CD4-positive, alpha-beta T cell treated with Interleukin-21 for 1 hour (primary cell): ENCODE measurements around the gene KDELR3.

Experiments used
- DNase-seq: peaks from one replicate; pipeline ENCODE4 v3.0.0-alpha.2; 2020

KDELR3 gene

DNA sequence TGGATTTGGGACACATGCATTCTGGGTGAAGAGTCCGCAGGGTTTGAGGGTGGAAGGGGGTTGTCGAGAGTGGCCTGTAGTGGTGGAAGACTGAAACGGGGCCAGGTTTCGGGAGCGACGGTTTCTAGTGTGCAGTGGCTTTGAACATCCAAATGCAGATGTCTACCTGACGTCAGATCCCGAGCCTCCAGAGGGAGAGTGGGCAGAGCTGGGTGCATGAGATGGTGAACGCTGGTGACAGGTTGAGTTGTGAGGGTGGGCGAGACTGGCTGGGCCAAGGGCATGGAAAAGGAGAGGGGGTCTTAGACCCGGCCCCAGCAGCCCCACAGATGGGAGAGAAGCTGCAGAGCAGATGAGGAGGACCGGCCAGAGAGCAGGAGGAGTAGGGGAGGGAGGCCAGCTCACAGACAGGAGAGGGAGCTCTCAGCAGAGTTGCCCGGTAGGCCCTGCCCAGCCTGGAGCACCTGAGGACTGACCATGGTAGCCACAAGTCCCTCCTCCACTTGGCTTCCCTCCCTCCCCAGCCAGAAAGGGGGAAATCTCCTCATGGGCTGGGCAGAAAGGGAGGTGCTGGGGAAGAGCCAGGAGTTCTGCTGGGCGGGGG lies 27.0 kb upstream of the KDELR3 start:
- DNase-seq: no peak

DNA sequence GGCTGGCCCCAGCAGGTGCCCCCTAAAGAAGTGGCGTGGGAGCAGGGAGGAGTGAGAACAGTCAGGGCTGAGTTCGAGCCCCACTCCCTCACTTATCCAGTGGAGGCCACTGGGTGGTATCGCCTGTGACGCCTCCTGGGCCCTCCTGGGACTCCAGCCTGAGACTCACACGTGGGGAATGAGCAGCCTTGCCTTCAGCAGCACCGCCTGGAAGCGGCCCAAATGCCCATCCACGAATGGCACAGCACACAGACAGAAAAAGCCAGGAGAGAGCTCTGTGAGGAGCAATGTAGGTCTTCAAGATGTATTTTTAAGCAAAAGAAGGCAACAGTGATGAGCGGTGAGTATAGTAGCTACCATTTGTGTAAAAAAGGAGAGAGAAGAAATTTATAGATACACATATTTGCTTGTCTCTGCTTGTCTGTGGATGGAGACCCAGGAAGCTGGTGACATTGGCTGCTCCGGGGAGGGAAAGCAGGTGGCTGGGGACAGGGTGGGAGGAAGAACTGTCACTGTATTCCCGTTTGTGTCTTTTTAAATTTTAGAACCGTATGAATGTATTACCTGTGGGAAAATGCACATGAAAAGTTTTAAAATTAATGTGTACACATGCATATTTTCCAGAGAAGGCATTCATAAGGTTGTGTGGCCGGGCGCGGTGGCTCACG lies 26.1 kb upstream of the KDELR3 start:
- DNase-seq: no peak

DNA sequence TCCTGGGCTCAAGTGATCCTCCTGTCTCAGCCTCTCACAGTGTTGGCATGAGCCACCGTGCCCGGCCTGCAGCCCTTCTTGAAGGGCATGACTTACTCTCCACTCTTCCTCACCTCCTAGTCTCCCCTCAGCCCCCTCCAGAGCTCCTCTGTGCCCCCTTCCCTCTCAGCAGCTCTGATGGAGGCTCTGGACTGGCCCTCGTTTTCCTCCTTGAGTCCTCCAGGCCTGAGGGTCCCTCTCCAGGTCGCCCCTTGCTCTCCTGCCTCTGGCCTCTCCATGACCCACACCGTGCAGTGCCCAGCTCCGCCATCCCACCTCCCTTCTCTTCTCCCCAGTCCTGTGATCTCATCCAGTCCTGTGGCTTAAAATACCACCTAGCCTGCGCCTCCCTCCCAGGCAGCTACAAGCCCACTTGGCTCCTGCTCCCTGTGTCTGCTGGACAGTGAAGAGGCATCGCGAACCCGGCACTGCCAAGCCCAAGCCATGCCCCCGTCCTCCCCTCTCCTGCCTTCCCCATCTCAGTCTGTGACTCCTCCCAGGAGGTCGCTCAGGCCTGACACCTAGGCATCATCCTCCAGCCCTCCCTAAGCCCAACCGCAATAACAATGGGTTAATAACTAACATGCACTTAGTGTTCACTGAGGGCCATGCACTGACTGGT lies 24.8 kb upstream of the KDELR3 start:
- no peak for DNase-seq

DNA sequence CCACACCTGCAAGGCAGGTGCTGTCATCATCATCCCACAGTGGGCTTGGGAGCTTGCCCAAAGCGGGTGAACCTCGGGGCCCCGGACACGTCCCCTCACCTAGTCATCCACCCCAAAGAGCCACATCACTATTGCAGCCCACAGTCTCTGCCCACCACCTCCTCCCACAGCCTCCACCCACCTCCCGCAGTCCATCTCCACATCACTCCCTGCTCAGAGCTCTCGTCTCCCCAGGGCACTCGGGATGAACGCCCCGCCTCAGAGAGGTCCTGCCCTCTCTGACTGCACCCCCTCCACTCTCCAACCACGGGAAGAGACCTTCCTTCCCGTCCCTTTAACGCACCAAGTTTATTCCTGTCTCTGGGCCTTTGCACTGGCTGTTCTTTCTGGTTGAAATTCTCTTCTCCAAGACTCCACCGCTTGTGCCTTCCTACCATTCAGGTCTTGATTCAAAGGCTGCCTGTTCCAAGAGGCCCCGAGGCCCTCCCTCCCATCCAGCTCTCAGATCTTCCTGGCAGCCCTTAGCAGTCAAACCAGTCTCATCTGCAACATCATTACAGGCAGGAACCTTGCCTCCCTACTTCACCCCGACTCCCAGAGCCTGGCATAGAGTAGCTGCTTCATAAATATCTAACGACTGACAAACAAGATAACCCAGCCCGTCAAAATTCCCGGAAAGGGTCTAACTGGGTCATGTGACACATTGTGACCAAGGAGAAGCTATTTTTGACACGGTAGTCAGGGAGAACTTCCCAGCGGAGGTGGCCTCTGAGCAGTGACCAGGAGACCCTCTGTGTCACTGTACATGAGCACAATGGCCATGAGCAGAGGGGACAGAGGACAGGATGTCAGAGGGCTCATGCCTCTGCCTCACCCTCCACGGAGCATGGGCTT lies 24.0 kb upstream of the KDELR3 start:
- DNase-seq: no peak

DNA sequence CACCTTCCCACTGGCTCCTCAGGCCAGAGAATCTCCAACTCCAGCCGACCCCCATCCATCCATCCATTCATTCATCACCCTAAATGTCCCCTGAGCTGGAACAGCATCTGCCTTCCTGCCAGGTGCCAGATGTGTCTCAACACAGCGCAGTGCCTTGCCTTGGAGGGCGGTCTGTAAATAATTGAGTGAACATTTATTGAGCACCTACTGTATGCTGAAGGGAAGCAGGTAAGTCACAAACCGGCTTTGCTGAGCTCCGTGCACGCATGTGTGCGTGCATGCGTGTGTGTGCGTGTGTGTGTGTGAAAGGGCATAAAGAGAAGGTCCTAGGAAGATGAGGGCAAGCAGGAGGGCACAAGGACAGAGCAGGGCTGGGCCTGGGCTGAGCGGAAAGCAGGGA lies 23.1 kb upstream of the KDELR3 start:
- DNase-seq: no peak

DNA sequence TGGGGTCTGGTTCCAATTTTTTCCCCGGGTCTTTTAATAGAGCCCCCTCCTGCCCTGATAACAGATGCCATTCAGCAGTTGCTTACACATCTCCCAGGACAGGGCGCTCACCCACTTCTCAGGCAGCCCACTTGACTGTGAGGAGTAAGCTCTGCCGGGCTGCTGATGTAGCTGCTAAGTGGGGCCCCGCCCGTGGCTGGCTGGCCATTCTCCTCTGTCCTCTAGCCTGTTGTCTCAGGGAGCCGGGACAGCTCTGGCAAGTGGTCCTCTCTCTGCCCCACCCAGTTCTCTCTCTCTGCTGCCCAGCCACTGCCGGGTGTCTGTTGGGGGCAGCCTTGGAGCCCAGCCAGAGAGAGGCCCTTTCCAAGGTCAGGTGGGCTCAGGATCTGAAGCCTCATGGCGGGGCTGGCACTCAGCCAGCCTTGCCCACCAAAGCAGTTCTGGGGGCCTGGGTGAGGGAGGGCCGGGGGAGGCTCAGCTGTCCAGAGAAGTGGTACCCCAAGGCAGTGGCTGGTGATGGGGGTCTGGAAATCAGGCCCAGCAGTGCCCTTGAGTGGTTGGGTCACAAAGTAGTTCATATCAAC lies 21.8 kb upstream of the KDELR3 start:
- no peak for DNase-seq

DNA sequence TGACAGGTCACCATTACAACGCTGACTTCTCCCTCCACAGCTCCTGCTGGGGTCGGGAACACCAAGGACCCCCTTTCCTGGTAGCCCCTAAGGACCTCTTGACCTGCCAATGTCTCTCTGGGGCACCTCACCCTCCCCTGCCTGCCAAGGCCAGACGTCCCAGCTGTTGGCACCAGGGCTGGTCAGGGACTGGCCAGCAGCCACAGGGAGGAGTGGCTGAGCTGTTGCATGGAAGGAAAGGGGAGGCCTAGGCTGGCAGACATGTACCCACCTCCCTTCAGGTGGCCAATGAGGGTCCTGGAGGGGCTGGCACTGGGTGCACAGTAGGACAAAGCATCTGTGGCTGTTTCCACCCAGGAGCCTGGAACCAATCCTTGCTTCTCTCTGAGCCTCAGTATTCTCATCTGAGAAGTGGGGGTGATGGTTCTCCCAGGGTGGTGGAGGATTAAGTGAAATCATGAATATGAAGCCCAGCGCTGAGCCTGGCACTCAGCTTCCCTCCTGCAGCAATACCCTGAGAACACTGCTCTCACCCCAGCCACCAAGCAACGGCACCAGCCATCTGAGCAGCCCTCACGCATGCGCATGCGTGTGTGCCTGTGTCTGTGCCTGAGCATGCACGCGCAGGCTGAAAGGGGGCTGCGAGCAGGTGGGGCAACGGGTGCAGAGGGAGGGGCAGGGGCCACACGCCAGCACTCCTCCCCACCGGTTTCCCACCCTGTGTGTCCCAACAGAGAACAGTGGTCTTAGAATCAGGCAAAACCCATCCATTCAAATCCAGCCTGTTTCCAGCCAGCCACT lies 18.8 kb upstream of the KDELR3 start:
- no peak for DNase-seq

DNA sequence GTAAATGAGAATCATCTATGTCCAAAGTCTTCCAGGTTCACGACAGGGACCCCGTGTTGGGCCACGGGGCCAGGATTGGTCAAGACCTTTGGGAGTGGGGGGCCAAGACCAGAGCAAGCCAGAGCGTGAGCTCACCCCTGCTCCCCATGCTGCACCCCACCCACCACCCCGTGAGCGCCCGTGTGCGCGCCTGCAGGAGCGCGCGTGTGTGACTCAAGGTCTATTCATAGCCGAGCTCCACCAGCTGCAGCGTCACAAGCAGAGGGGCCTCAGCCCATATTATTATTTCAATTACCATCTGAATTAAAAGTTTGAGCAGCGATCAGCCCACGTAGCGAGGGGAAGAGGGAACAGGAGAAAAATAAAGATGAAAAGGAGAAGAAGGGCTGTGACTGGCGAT lies 18.1 kb upstream of the KDELR3 start:
- no peak for DNase-seq

DNA sequence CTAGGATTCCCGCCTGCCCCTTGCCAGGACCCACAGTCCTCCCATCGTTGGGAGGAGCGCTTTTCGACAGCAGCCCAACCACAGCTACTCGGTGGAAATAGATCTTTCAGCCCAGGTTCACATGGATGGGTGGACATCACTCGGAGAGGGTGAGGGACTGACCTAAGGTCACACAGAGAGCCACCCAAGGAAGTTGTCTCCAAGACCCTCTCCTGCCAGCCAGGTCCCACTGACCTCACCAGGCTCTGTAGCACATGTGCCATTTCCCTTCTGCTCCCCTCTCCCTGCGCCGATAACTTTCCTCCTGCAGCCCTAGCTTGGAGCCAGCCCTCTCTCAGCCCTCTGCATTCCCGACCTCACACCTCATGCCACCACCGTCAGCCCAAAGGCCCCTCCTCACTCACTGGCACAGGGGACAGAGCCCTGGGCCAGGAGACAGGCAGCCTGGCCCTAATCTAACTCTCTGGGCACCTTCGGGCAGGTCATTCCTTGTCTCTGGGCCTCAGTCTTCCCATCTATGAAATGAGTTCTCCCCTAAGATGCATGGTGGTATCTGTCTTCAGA lies 17.6 kb upstream of the KDELR3 start:
- no peak for DNase-seq

DNA sequence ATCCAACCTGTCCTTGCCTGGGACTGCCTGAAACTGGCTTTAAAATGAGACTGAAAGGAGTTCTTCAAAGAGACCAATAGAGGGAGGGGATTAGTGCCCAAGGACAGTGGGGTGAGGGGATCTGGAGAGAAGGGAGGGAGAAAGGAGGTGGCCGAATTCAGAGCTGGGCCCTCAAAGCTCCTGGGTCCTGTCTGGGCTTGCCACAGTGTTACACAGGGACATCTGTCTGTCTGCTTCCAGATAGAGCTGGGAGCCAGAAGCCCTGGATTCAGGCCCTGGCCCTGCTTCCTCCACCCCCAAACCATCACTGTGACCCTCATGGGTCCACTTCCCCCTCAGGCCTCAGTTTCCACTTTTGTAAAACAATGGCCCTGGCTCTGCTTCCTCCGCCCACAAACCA lies 16.5 kb upstream of the KDELR3 start:
- DNase-seq: no peak

DNA sequence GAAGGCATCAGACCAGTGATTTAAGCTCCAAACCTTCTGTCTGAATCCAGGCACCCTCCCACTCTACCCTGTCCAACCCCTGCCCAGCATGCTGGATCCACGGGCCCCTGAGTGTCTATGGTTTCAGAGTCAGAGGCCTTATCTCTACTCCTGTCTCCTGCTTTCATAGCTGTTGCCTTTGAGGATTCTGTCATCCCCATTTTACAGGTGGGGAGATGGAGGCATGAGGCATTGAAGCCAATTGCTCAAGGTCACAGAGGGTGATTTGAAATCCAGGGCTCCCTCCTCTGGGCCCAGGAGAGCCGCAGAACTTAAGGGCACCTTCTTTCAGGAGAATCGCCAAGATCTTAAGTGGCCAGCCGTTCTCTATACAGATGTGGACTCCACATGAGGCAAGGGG lies 16.0 kb upstream of the KDELR3 start:
- no peak for DNase-seq

DNA sequence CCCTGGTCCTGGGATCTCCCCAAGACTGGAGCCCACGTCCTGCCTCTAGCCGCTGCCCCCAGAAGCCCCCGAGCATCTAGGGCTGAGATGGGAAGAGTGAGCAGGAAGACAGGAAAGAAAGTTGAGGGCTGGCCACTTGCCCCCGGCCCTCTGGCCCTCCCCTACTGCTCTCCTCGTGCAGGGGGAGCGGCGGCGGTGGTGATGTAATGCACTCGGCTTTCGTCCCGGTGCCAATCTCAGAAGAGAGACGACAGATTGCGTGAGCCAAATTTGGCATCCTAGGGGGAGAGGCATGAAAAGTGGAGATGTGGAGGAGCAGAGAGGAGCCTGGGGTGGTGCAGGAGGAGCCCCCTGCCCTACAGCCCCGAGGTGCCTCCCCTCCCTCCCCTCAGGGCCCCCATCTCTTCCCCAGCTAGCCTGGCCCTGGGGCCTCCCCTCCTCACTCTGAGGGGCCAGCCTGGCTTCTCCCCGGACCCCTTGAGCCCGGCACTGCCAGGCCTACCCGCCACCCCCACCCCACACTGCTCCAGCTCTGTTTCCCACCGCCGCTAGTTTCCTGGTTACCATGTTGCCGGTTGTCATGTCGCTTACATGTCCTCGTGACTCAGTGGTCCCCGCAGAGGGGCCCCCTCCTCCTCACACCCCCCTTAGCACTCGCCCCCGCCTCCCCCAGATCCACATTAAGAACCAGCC lies 15.4 kb upstream of the KDELR3 start:
- no peak for DNase-seq

DNA sequence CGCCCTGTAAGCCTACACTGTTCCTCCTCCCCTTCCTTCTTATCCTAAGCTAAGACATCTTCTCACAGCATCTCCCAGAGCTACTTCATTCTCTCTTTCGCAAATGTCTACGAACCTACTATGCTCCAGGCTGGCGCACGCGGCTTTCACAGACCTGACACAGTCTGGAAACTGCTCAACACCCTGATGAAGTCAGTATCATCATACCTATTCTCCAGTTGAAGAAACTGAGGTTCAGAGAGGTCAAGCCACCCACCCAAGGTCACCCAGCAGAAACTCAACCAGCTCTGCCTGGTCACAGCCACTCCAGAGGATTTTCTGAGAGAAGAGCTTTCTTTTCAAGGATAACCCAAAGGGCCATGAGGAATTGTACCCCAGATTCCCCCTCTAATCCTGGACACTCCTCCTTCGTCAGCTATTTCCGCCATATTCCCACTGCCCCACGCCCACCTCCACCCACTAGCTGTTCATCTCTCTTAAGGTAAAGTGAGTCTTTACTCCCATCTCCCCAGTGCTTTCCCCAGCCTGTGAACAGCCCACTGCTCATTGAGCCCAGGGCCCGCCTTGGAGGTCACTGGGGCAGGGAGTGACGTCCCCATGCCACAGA lies 14.7 kb upstream of the KDELR3 start:
- no peak for DNase-seq

DNA sequence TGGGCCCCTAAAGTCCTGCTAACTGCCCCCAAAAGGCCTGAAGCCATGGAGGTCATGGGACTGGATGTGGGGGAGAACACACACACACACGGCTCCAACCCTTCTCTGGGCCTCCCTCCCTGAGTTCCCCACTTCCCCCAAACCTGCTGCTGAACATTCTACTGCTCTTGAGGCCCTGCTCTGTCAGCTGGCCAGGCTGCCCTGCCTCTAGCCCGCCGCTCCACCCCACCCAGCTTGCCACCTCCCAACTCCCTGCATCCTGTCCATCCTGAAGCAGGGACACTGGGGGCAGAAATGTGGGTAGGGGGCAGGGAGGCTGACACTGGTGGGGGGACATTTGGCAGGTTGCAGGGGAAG lies 13.9 kb upstream of the KDELR3 start:
- DNase-seq: no peak

DNA sequence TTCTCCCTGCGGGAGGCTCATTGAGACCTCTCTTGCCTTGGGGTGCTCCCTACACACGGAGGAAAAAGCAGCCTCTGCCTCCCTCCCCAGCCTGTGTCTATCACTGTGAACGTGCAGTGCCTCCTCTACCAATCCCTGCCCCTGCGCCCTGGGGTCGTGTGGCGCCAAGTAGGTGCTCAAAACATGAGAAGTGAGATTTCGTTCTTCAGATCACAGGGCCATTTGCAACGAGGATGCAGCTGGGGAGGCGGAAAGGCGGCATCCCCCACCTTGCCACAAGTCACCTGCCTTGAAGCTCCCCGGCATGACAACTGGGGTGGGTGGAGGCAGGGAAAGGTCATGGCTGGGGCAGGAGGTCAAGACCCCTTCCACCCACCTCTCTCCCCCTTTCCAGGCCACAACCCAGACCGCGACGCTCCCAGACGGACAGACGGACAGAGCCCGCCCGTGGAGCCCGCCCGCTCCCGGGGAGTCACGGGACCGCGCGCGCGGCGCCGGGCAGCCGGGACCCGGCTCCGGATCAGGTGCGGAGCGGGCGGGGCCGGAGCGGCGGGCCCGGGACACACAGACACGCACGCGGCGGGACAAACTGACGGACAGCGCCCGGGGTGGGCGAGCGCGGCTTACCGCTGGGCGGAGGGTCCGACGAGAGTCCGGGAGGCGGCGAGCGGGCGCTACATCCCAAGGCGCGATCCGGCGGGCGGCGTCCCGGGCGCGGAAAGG lies 13.4 kb upstream of the KDELR3 start:
- no peak for DNase-seq

DNA sequence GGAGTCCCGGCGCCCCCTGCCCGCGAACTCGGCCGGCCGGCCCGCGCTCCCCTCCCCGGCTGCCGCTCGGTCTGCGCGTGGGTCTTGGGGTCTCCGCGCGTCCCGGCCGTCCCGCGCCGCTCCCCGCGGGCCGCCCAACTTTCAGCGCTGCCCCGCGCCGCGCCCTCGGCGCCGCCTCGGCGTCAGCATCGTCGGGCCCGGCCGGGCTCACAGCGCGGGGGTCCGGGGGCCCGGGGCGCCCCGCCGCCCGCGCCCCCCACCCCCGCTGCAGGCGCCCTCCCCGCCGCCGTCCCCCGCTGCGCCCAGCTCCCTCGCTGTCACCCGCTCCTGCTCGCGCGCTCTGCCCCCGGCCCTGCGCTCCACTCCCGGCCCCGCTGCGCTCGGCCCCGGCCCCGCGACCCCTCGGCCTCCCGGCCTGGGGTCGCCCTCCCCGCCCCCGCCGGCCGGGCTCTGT lies 12.8 kb upstream of the KDELR3 start, which contains the start of gene KCNJ4:
TSS of gene KCNJ4 (minus strand) at position 124 of the 454 bp plus-strand sequence. CDS start 27,067 bp downstream, outside the sequence.
- DNase-seq: no peak

DNA sequence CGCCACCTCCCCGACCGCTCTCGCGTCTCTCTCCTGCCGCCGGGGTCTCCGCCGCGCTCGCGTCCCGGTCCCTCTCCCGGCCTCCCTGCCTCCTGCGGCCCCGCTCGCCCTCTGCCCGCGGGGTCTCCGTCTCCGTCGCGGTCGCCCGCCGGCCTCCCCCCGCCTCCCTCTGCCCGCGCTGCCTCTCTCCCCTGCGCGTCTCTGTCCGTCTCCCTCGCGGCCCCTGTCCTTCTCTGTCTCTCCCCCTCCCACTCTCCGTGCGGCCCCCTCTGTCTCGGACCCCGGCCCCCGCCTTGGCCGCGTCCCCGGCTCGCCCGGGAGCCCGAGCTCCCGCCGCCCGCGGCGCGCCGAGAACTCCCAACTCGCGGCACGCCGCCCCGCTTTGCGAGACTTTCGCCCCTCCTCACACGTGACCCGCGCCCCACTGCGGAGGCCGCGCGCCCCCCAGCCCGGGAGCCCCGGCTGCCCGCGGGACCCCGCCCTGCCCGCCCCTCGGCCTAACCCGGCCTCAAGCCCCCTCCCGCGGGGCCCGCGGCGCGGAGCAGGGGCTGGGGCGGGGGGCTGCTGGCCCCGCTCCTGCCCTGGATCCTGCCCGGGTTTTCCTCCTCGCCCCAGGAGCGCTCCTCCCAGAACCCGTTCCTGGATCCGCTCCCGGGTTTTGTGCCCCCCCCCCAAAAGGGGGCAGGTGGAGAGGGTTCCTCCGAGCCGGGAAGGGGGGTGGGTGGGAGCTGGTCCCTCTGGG lies 12.2 kb upstream of the KDELR3 start:
- no peak for DNase-seq

DNA sequence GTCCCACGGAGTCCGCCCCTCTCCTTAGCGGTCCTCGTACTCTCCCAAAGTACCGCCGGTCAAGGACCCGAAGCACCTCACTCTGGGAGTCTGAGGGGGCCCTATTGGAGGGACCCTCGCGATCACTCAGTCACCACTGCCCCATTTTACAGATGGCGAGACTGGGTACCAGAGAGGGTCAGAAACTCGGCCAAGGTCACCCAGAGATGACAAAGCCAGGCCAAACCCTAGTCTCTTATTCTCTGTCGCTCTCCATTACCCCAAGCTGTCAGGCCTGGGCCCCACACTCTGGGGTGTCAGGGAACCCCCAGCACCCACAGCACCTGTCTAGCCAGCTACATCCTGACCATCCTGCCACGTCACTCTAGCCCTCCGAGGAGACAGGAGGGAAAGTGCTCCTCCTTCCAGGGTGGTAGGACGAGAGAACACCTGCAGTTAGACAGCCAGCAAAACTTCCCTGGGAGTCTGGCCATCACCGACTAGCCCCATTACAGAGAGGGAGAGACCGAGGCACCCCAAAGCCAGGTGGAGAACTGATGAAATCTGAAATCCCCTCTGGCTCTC lies 11.5 kb upstream of the KDELR3 start:
- DNase-seq: no peak
